Smooth muscle cell (in vitro differentiated cells): ENCODE data around the gene FBXL2. TPM values are rescaled to one million over a fixed set of nuclear protein-coding genes. Genes with fewer than 3 reads are reported as not detected.
A peak's percentile ranks its signal among the peaks of the same experiment; 100 is the strongest.
"Not testable (repeated sequence)": the region's sequence is repeated elsewhere in the genome, so short reads cannot be mapped to it uniquely, and the experiment has no call there.

Experiments used
- DNase-seq: peaks from one replicate; lab custom pipeline; 2025; ENCODE audit not compliant: unreplicated experiment; lab: John Stamatoyannopoulos, UW
- H2AFZ ChIP-seq: fragments of 200-600 bp; sonication (generic); 2 replicates; pipeline ENCODE4 v1.6.0; 2016; ENCODE audit warnings: antibody characterized with exemption, low read depth, mild to moderate bottlenecking
- H3F3A ChIP-seq: fragments of 200-600 bp; sonication (generic); 2 replicates; pipeline ENCODE4 v1.6.0; 2017; ENCODE audit warnings: antibody characterized with exemption, low read depth
- H3K27ac ChIP-seq: fragments of 200-600 bp; sonication (generic); 2 replicates; pipeline ENCODE4 v1.5.1; 2016; ENCODE audit warnings: low read depth, mild to moderate bottlenecking
- H3K27me3 ChIP-seq: fragments of 200-600 bp; sonication (generic); 2 replicates; pipeline ENCODE4 v1.6.1; 2016; ENCODE audit warnings: low read depth, mild to moderate bottlenecking
- H3K36me3 ChIP-seq: fragments of 200-600 bp; sonication (generic); 2 replicates; pipeline ENCODE4 v1.5.1; 2016; ENCODE audit warnings: low read depth
- H3K4me1 ChIP-seq: fragments of 200-600 bp; sonication (generic); 2 replicates; pipeline ENCODE4 v1.5.1; 2016; ENCODE audit warnings: low read depth
- H3K4me2 ChIP-seq: fragments of 200-600 bp; sonication (generic); 2 replicates; pipeline ENCODE4 v1.6.0; 2016; ENCODE audit warnings: mild to moderate bottlenecking
- H3K4me3 ChIP-seq: fragments of 200-600 bp; sonication (generic); 2 replicates; pipeline ENCODE4 v1.5.1; 2016; ENCODE audit warnings: mild to moderate bottlenecking
- H3K79me2 ChIP-seq: fragments of 200-600 bp; sonication (generic); 2 replicates; pipeline ENCODE4 v1.6.0; 2016; ENCODE audit warnings: low read depth, mild to moderate bottlenecking
- H3K9ac ChIP-seq: fragments of 200-600 bp; sonication (generic); 2 replicates; pipeline ENCODE4 v1.6.0; 2016; ENCODE audit warnings: low read depth
- H3K9me3 ChIP-seq: fragments of 200-600 bp; sonication (generic); replicated peaks from 2 replicates; pipeline ENCODE4 v1.5.1; 2016; ENCODE audit warnings: low read depth
- H4K20me1 ChIP-seq: fragments of 200-600 bp; sonication (generic); 2 replicates; pipeline ENCODE4 v1.6.0; 2016; ENCODE audit warnings: low read depth
- CTCF ChIP-seq: fragments of 200-600 bp; sonication (generic); IDR thresholded peaks from 2 replicates; pipeline ENCODE4 v1.5.1; 2017; ENCODE audit warnings: borderline replicate concordance, mild to moderate bottlenecking, antibody characterized with exemption; ENCODE audit not compliant: insufficient read depth, poor library complexity, severe bottlenecking
- whole genome bisulfite sequencing: methylation state at CpG from one replicate; pipeline ENCODE4 v1.1.7; 2016; ENCODE audit warnings: low lambda C conversion rate; 5-methylcytosine and 5-hydroxymethylcytosine counted together
- polyA plus RNA-seq: library from polyadenylated mRNA; unstranded; fragments of >200 nt; fragmentation: Nextera tagmentation; extraction: Ambion mirVana; gene quantifications from 2 replicates; pipeline ENCODE4 v1.2.1, GENCODE V29; 2016
- total RNA-seq: library from RNA; depleted of rRNA; stranded (reverse); fragments of >200 nt; gene quantifications from 2 replicates; pipeline ENCODE4 v1.2.3, GENCODE V29; 2014

Gene FBXL2
- total and polyA plus RNA-seq, 2 experiments from 2014 or later: 8.9 to 10.7 TPM

- H3K4me2 ChIP-seq: no peak overlapping the region
- no peak overlapping the region for H2AFZ ChIP-seq
- no peak for TF ChIP-seq CTCF
- peaks cover 100% of the 10 kb centered on the region for H3K79me2 ChIP-seq
- no peak overlapping the region for H3K4me3 ChIP-seq
- H3K36me3 ChIP-seq: peaks cover 3% of the 10 kb centered on the region
- H3K4me1 ChIP-seq: peaks cover 22% of the 10 kb centered on the region
- H3K27me3 ChIP-seq: no peaks in the 10 kb centered on the region
- no peaks in the 10 kb centered on the region for H3K9me3 ChIP-seq
- 80% methylated on average over 7 of the region's 7 CpGs for WGBS
- H3K9ac ChIP-seq: no peak overlapping the region
- H3F3A ChIP-seq: no peaks in the 10 kb centered on the region
- H3K27ac ChIP-seq: no peak overlapping the region
- H4K20me1 ChIP-seq: peaks cover 99% of the 10 kb centered on the region
- DNase-seq: no peak
These were observed 151.5 kb downstream of the FBXL2 start for GRCh38 chr3:33428734-33429133.

- DNase-seq, H3K4me3 ChIP-seq, H3K9me3 ChIP-seq, H2AFZ ChIP-seq, H3K36me3 ChIP-seq, H3F3A ChIP-seq, H3K9ac ChIP-seq, H3K27me3 ChIP-seq: not testable (repeated sequence)
- Histone ChIP-seq H3K27ac (peak overlapping the region; percentile 26), H3K4me2 (peak overlapping the region; percentile 9), H3K4me1 (peaks cover 22% of the 10 kb centered on the region), H4K20me1 (peaks cover 99% of the 10 kb centered on the region), H3K79me2 (peaks cover 100% of the 10 kb centered on the region)
- 79% methylated on average over 2 of the region's 2 CpGs for WGBS
These were observed 152.1 kb downstream of the FBXL2 start for GRCh38 chr3:33429306-33429705.

DNA sequence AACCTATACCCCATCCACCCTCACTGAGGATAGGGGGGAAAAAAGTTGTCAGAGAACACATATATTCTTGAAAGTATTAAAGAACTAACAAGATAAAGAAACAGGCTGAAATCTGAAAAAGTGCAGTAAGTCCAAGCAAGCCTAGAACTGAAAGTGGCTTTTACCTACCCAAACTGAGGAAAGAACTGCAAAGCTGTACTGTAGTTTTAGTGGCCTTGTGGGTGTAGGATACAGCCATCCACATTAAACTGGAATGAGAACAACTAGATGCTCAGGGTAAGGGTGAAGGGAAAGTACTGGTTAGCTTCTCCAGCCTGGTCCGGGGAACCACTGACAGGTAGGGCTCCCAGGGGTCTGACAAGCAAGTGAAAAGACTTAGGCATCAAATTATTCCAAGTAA is 152.8 kb downstream of the FBXL2 start:
- DNase-seq: no peak
- H3K27me3 ChIP-seq: no peaks in the 10 kb centered on the region
- peaks cover 22% of the 10 kb centered on the region for H3K4me1 ChIP-seq
- H2AFZ ChIP-seq: no peak overlapping the region
- no peak overlapping the region for H3K4me2 ChIP-seq
- H3F3A ChIP-seq: no peaks in the 10 kb centered on the region
- peaks cover 100% of the 10 kb centered on the region for H3K79me2 ChIP-seq
- H4K20me1 ChIP-seq: peaks cover 99% of the 10 kb centered on the region
- WGBS: 93% methylated on average over 1 of the region's 1 CpG
- no peak for TF ChIP-seq CTCF
- H3K36me3 ChIP-seq: no peaks in the 10 kb centered on the region
- peak overlapping the region; percentile 26 for H3K27ac ChIP-seq
- no peak overlapping the region for H3K9ac ChIP-seq
- no peak overlapping the region for H3K4me3 ChIP-seq
- H3K9me3 ChIP-seq: no peaks in the 10 kb centered on the region

GRCh38 chr3:33430571-33430970 is 153.3 kb downstream of the FBXL2 start:
- 49% methylated on average over 4 of the region's 4 CpGs for WGBS

More at GRCh38 chr3:33430571-33430970, 153.3 kb downstream of the FBXL2 start:
- Histone ChIP-seq H3K79me2 (peaks cover 100% of the 10 kb centered on the region), H3K36me3 (no peaks in the 10 kb centered on the region), H3K27me3 (no peaks in the 10 kb centered on the region), H3K27ac (no peak overlapping the region), H3K9ac (no peak overlapping the region), H3F3A (no peaks in the 10 kb centered on the region), H3K4me1 (peaks cover 21% of the 10 kb centered on the region), H4K20me1 (peaks cover 99% of the 10 kb centered on the region), H3K9me3 (no peaks in the 10 kb centered on the region), H3K4me3 (no peak overlapping the region), H2AFZ (no peak overlapping the region), H3K4me2 (peak overlapping the region; percentile 10)
- TF ChIP-seq CTCF: no peak
- DNase-seq: no peak
